ENCODE results near the gene HPCAL1. TPM values are rescaled to one million over a fixed set of nuclear protein-coding genes. Genes with fewer than 3 reads are reported as not detected.

HPCAL1 gene
- total RNA-seq, 2 experiments from 2014 or later: 9.2 to 9.7 TPM

DNA sequence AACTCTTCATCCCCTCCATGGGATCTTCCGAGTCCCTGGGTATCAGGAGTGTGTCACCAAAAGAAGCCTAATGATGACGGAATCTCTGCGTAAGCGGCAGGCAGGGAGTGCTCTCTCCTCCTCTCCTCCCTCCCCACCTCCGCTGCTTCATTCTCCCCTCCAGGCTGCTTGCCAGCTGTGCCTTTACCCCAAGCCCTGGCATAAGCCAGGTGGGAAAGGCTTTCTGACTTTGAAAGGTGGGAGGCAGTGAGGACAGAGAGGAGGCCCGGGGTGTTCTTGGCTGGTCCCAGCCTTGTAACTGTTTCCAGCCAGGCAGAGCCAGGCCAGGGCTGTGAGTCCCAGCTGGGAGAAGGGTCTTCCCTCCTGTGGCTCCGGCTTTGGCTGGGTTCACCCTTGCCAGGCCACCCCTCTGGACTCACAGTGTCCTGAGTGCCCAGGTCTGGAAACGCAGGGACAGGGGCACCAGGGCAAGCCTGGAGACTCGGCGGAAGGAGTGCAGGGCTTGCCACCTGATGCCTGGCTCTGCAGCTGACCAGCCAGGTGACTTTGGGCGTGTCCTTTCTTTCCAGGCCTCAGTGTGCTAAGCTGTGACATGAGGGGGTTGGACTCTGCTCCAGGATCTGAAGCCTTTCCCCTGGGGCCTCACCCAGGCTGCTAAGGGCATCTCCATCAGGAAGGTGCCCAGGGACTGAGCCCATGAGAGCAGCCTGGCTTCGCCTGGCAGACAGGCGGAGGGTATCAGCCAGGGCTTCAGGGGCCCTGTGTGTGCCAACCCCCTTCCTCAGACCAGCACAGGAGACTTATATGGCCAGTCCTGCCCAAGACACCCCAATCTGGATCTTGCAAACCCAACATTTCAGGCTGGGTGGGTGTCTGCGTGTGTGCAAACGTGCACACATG lies 32.7 kb upstream of the HPCAL1 start:
- ChIA-PET POLR2A (interaction anchor here (0.7 kb wide), 1 partner anchor 160 kb away, joined by 5 read pairs; no protein-coding TSS in a partner anchor), CTCF (ENCODE audit: unreplicated experiment) (interaction anchor here (0.7 kb wide), 1 partner anchor 138 kb away, joined by 4 read pairs; no protein-coding TSS in a partner anchor)
- Histone ChIP-seq H3K9me2 (ENCODE audit: insufficient read depth, low read length) (no peaks in the 10 kb centered on the region), H3K4me1 (ENCODE audit: insufficient read depth, low read length, poor library complexity, severe bottlenecking) (no peaks in the 10 kb centered on the region), H3K36me3 (ENCODE audit: insufficient read depth, low read length) (no peaks in the 10 kb centered on the region), H4K20me1 (ENCODE audit: insufficient read depth, low read length) (no peaks in the 10 kb centered on the region), H3K9me3 (ENCODE audit: low read length) (no peaks in the 10 kb centered on the region), H2AFZ (ENCODE audit: low read length) (no peak overlapping the region), H3K79me2 (ENCODE audit: insufficient read depth, low read depth, low read length) (no peaks in the 10 kb centered on the region), H3K4me2 (ENCODE audit: low read length) (no peak overlapping the region), H3K4me3 (ENCODE audit: low read depth, low read length, poor library complexity, severe bottlenecking) (no peak overlapping the region), H3K27ac (ENCODE audit: low read depth, low read length, poor library complexity, severe bottlenecking) (no peak overlapping the region)
- intact Hi-C loops (cut with micrococcal nuclease; ENCODE audit: unreplicated experiment): loop anchor here (1.0 kb wide), 2 partner anchors 139 to 165 kb away; no protein-coding TSS in a partner anchor
- no TSS peak for BruUV-seq (replicated peaks)
- TF ChIP-seq EZH2phosphoT487 (IDR thresholded peaks at IDR 0.05; ENCODE audit: borderline replicate concordance, low read depth, low read length) (no peak), CTCF (conservative IDR thresholded peaks at IDR 0.05; ENCODE audit: low read length) (no peak)
- DNase-seq (ENCODE audit: low spot score): no peak

GRCh38 chr2:10271509-10271908 lies 31.2 kb upstream of the HPCAL1 start:
- no peaks in the 10 kb centered on the region for H3K4me1 ChIP-seq (ENCODE audit: insufficient read depth, low read length, poor library complexity, severe bottlenecking)
- intact Hi-C loops (cut with micrococcal nuclease; ENCODE audit: unreplicated experiment): no loop called here
- CTCF ChIA-PET (ENCODE audit: unreplicated experiment): no interaction called here
- H3K36me3 ChIP-seq (ENCODE audit: insufficient read depth, low read length): no peaks in the 10 kb centered on the region
- no peak overlapping the region for H3K4me2 ChIP-seq (ENCODE audit: low read length)
- POLR2A ChIA-PET: no interaction called here
- H3K9me2 ChIP-seq (ENCODE audit: insufficient read depth, low read length): no peaks in the 10 kb centered on the region
- no peaks in the 10 kb centered on the region for H3K79me2 ChIP-seq (ENCODE audit: insufficient read depth, low read depth, low read length)
- no peak for DNase-seq (ENCODE audit: low spot score)
- H3K9me3 ChIP-seq (ENCODE audit: low read length): no peaks in the 10 kb centered on the region
- H2AFZ ChIP-seq (ENCODE audit: low read length): no peak overlapping the region
- no peak overlapping the region for H3K4me3 ChIP-seq (ENCODE audit: low read depth, low read length, poor library complexity, severe bottlenecking)
- TF ChIP-seq CTCF (conservative IDR thresholded peaks at IDR 0.05; ENCODE audit: low read length): no peak
- TF ChIP-seq EZH2phosphoT487 (IDR thresholded peaks at IDR 0.05; ENCODE audit: borderline replicate concordance, low read depth, low read length): no peak
- no peaks in the 10 kb centered on the region for H4K20me1 ChIP-seq (ENCODE audit: insufficient read depth, low read length)
- no TSS peak for BruUV-seq (replicated peaks)
- H3K27ac ChIP-seq (ENCODE audit: low read depth, low read length, poor library complexity, severe bottlenecking): no peak overlapping the region

DNA sequence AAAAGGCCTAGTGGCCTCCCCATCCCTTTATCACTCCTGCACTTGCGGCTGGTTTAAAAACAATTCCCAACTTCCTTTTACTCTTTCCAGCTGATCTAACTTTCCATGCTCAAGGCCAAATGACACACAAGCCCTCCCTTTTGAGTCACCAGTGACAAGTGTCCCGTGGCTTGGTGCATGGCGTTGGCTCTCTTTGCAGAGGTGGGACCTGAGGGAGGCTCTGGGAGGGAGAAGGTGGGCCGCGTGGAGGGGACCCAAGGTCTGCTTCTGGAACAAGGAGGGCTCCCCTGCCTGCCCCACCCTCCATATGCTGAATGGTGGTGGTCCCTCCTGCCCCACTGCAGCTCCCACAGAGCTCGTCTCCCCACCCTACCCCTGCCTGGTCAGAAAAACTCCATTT lies 30.8 kb upstream of the HPCAL1 start:
- no peak overlapping the region for H2AFZ ChIP-seq (ENCODE audit: low read length)
- no peaks in the 10 kb centered on the region for H3K79me2 ChIP-seq (ENCODE audit: insufficient read depth, low read depth, low read length)
- TF ChIP-seq CTCF (conservative IDR thresholded peaks at IDR 0.05; ENCODE audit: low read length) (no peak), EZH2phosphoT487 (IDR thresholded peaks at IDR 0.05; ENCODE audit: borderline replicate concordance, low read depth, low read length) (no peak)
- H3K9me2 ChIP-seq (ENCODE audit: insufficient read depth, low read length): no peaks in the 10 kb centered on the region
- no TSS peak for BruUV-seq (replicated peaks)
- H3K36me3 ChIP-seq (ENCODE audit: insufficient read depth, low read length): no peaks in the 10 kb centered on the region
- POLR2A ChIA-PET: no interaction called here
- intact Hi-C loops (cut with micrococcal nuclease; ENCODE audit: unreplicated experiment): no loop called here
- H3K4me1 ChIP-seq (ENCODE audit: insufficient read depth, low read length, poor library complexity, severe bottlenecking): no peaks in the 10 kb centered on the region
- no peak overlapping the region for H3K27ac ChIP-seq (ENCODE audit: low read depth, low read length, poor library complexity, severe bottlenecking)
- CTCF ChIA-PET (ENCODE audit: unreplicated experiment): no interaction called here
- no peak overlapping the region for H3K4me2 ChIP-seq (ENCODE audit: low read length)
- no peaks in the 10 kb centered on the region for H3K9me3 ChIP-seq (ENCODE audit: low read length)
- H3K4me3 ChIP-seq (ENCODE audit: low read depth, low read length, poor library complexity, severe bottlenecking): no peak overlapping the region
- DNase-seq (ENCODE audit: low spot score): no peak
- no peaks in the 10 kb centered on the region for H4K20me1 ChIP-seq (ENCODE audit: insufficient read depth, low read length)

All from OCI-LY7 (cell line).